ENCODE results near the gene TRAF1.

TRAF1 gene

DNA sequence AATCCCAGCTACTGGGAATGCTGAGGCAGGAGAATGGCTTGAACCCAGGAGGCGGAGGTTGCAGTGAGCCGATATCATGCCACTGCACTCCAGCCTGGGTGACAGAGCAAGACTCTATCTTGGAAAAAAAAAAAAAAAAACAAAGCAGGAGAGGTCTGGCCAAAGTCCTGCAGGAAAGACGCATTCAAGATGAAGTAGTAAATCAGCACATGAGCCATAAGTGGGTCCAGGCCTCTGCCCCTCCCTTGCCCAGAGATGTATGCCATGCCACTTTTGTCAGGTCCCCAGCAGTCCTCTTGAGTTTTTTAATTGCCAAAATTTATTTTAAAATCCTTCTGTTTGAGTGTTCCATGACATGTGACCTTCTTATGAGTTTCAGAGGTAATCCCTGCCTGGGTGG lies 41.1 kb downstream of the TRAF1 start:
- FAIRE-seq: no peak

DNA sequence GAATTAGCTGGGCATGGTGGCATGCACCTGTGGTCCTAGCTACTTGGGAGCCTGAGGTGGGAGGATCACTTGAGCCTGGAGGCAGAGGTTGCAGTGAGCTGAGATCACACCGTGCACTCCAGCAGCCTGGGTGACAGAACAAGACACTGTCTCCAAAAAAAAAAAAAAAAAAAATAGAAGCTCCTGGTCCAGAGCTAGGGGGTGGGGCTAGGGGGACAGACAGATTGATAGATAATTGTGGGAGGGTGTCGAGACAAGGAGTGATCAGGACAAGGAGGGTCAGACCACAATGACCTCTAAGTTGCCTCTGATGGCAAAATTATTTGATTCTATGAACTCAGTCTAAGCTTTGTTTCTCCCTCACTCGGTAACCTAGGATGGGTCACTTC lies 43.0 kb downstream of the TRAF1 start:
- no peak for FAIRE-seq

GRCh38 chr9:120882935-120883607 lies 43.5 kb downstream of the TRAF1 start:
- no peak for FAIRE-seq

GRCh38 chr9:120879446-120879845 lies 47.1 kb downstream of the TRAF1 start:
- FAIRE-seq: no peak

DNA sequence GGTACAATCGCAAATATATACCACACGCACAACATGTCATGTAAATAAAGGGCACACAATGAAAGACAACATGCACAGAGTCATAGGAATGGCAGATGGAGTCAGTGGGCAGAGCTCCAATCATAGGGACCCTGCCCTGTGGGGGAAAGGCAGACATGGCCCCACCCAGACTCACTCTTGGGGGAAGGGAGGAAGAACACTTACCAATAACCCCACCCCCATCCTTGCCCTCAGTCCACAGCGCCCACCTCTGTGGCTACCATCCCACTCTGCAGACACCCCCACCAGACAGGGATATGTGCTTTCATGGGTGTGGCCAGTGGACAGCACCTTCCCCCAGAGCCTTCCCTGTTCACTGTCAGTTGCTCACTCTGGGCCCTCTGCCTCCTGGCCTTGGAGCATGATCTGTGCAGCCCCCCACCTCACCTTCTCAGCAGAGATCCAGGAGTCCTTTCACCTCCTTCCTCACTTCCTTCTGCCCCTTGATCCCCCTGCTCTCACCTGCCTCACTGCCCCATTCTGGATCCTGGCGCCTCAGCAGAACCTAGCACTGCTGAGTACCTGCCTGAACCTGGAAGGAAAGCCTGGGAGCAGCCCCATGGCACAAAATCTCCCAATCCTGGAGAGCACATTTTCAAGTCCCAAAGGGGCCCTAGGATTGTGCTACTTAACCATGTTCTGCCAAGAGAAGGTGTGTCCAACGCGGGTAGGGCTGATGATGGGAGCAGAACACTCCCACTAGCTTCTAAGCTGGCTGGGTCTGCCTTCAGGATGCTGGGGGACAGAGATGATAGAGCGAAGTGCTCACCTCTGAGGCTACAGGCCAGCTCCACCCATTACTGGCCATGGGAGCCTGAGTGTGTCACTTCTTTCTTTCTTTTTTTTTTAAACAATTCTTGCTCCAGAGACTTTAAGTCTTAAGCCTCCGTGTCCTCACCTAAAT lies 48.1 kb downstream of the TRAF1 start:
- no peak for FAIRE-seq

GRCh38 chr9:120877276-120878034 lies 49.1 kb downstream of the TRAF1 start:
- FAIRE-seq: no peak

DNA sequence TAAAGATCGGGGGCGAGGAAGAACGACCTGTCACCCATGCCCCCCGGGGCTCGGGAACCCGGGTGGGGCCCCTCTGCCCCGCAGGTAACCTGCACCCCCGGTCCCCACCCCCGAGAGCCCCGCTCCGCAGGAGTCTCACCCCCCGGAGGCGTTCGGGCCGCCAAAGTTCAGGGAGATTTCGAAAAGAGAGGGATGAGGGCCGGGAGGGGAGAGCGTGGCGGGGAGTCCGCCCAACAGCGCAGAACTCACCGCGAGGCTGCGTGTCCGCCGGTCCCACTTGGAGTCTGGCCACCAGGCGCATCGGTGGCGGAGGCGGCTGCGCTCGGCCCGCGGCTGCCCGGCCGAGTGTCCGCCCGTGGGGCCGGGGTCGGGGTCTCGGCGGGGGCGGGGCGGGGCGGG lies 49.8 kb downstream of the TRAF1 start, which contains the start of gene PHF19:
TSS of gene PHF19 (minus strand) at position 347 of the 399 bp plus-strand sequence. CDS start 2,447 bp downstream, outside the sequence.
- no peak for FAIRE-seq

- FAIRE-seq: no peak
These were observed 50.4 kb downstream of the TRAF1 start for GRCh38 chr9:120875954-120876841.

- FAIRE-seq: no peak
These were observed 51.0 kb downstream of the TRAF1 start for GRCh38 chr9:120875643-120875953.

DNA sequence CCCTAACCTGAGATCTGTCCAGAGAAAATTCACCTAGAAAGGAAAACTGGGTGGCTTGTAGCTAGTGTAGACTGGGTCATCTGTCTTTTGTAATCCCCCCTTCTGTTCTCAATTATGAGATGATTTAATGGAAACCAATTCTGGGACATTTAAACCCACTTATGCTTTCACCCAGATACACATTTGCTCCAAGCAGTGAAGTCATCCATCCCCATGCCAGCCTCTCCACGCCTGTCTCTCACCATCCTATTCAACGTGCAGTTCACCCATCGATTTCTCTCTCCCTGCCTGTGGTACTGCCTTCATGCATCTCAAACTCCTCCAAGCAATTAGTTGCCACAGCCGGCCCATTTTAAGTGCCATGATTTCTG lies 51.4 kb downstream of the TRAF1 start:
- no peak for FAIRE-seq

DNA sequence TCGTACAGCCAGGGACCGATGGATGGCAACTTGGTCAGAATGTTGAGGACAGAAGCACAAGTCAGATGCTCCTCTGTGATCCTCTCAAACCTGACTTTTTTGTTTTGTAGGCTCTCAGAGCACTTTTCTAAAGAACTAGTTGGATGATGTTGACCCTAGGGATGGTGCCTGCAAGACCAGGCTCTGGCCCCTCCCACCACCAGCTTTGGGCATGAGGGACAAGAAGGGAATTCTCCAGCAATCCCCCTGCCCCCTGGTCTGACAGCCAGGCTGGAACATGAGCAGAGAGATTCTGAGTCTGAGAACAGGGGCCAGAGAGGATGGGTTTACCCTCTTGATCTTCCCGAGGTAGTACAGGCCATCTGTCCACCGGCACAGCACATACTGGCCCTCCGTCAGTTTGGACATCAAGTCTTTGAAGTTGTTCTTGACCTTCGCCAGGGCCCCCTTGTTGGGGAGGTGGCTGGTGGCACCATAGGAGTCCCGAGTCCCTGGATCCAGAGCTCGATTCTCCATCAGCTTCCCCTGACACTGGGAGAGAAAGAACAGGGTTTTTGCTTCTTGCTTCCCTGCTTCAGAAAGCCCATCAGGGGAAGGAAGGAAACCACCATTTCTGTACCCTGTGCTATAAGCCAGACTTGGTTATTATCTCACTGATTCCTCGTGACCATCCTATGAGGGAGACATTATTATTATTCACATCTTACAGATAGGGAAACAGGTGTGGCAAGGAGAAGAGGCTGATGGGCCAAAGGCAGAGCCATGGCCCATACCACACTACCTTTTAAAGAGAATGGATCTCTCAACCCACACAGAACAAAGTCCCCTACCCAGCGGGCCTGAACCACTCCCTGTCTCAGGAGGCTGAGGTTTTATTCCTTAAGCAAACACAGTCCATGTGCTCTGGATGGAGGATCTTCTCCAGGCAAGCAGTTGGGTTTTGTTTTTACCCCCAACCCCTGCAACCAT lies 52.1 kb downstream of the TRAF1 start:
- FAIRE-seq: no peak

DNA sequence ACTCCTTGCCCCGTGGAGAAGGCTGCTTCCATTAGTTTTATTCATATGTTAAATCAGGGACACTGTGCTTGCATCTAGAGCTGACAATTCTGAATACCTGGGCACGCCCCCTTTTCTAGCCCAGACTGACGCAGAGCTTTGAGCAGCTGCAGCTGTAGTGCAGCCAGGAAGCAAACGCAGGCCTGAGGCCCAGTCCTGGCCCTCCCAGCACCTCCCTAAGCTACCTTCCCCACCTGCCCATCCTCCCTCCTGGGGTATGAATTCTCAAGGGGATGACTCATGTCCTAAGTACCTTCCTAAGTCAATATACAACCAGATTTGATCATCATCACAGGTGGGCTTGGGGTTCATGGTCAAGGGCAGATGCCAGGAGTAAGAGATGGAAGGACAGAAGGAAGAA lies 53.1 kb downstream of the TRAF1 start:
- FAIRE-seq: no peak

GRCh38 chr9:120872791-120873502 lies 53.6 kb downstream of the TRAF1 start:
- FAIRE-seq: no peak

- FAIRE-seq: no peak
These were observed 56.4 kb downstream of the TRAF1 start for GRCh38 chr9:120870206-120870605.

DNA sequence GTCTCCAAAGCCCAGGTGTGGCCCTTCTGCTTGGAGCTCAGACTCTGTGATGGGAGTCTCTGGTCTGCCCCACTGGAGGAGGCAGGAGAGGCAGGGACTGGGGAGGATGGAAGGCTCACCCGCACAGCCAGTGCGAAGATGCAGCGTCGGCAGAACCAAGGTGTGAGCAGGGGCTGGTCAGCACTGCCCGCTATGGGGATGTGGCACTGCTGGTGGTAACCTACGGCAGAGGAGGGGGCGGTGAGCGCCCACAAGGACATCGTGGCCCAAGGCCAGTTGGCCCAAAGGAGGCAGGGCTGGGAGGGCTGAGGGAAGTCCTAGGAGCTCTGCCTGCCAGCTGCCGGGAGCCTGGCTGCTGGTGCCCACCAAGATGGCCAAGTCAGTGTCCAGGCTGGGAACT lies 56.9 kb downstream of the TRAF1 start:
- no peak for FAIRE-seq

DNA sequence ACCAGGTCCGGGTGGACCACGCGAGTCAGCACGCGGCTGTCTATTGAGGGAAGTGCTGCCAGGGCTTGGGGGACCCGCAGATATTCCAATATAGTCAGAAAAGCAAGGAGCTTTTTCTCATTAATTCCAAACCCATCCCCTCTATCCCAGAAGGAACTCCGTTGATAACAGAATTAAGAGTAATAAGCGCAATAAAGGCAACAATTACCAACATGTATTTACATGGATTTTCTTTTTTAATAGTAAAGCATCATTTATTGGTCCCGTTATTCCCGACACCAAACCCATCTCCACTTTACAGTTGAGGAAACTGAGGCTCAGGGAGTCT lies 57.3 kb downstream of the TRAF1 start:
- FAIRE-seq: no peak

- FAIRE-seq: no peak
These were observed 57.8 kb downstream of the TRAF1 start for GRCh38 chr9:120868676-120869359.

DNA sequence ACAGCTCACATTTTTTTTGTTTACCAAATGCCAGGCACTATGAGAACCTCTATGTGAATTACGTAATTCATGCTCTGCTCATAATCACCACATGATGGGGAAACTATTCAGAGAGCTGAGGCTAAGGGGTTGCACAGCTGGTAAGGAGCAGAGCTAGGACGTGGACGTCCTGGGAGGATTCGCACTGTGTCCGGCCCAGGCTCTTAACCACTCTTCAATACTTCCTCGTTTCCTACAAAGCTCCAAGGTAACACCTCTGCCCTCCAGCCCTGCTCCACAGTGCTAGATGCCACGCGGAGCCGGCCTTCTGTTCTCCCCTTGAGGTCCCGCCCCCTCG lies 58.3 kb downstream of the TRAF1 start:
- no peak for FAIRE-seq

DNA sequence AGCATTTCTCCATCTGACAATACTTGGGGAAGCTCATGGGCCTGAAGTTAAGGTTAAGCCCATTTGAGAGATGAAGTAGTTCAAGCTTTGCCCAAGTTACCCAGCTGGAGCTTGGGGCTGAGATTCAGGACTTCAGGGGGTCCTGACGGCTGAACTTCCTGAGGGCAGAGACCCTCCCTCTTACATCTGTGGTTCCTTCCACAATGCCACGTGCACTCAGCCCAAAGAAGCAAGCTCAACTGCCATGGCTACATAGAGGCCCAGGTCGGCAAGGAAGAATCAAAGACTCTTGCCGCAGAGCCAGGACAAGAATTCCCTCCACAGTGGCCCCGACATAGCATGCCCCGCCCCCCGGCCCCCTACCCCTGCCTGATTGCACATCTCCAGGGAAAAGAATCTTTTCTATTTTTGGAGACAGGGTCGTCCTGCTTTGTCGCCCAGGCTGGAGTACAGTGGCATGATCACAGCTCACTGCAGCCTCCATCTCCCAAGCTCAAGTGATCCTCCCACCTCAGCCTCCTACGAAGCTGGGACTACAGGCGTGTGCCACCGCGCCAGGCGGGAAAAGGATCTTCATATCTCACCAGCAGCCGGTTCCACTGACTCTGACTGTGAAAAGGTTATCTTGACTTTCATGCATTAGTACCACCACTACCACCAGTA lies 58.8 kb downstream of the TRAF1 start:
- no peak for FAIRE-seq

DNA sequence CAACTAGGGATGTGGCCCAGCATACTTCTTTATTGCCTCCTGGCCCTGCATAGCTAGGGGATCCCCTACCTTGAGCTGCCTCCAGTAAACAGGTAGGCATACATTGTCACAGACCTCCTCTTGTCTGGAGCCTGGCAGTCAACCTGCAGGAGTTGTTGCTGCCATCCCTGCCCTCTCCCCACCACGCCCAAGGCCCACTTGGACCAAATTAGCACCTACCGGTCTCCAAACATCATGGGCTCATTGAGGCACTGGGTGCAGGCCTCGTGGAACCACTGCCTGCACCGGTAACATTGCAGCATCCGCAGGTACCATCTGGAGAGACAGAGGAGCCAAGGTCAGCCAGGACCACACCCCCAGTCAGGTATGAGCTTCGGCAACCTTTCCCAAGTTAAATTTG lies 59.9 kb downstream of the TRAF1 start:
- no peak for FAIRE-seq
